HG03060 (cell line): ENCODE measurements around the gene REV1.
A peak's percentile ranks its signal among the peaks of the same experiment; 100 is the strongest.
"Not testable (repeated sequence)": the region's sequence is repeated elsewhere in the genome, so short reads cannot be mapped to it uniquely, and the experiment has no call there.

Experiments
- ATAC-seq: cut with Tn5 transposase; IDR thresholded peaks from one replicate; pipeline ENCODE4 v1.9.1; 2021; ENCODE audit warnings: low read depth, moderate number of reproducible peaks; ENCODE audit not compliant: unreplicated experiment

The REV1 gene

GRCh38 chr2:99489761-99490622, at the start of gene REV1:
REV1 (minus strand) TSS chr2:99490017; CDS start chr2:99464975, 25,042 bp downstream.
- ATAC-seq = peak; percentile 69

DNA sequence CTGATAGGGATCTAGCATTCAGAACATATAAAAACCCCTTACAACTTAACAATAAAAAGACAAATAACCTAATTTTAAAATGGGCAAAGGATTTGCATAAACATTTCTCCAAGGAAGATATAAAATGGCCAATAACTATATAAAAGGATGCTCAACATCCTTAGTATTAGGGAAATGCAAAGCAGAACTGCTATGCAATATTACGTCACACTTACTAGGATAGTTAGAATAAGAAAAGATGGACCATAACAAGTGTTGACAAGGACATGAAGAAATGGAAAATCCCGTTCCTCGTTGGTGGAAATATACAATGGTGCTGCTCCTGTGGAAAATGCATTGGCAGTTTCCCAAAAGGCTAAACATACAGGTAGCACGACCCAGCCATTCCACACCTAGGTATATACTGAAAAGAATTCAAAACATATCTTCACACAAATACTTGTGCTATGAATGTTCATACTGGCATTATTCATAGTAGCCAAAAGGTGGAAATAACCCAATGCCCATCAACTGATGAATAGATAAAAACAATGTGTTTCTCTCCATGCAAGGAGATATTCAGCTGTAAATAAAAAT, 48.2 kb upstream of the REV1 start:
- ATAC-seq = no peak

DNA sequence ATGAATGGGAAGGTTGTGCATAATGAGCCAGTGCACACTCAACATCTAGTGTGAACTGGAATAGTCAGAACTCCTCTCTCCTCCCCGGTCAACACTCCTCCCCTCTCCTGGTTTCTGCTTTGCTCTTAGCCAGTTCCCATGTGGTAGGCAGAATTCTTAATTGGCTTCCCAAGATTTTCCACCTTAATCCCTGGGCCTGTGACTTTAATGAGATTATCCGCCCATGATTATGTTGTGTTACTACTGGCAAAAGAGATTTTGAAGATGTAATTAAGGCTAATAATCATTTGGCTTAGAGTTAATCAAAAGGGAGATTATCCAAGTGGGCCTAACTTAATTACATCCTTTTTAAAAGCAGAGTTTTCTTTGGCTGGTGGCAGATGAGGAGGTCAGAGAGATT, 34.2 kb upstream of the REV1 start:
- ATAC-seq = no peak

DNA sequence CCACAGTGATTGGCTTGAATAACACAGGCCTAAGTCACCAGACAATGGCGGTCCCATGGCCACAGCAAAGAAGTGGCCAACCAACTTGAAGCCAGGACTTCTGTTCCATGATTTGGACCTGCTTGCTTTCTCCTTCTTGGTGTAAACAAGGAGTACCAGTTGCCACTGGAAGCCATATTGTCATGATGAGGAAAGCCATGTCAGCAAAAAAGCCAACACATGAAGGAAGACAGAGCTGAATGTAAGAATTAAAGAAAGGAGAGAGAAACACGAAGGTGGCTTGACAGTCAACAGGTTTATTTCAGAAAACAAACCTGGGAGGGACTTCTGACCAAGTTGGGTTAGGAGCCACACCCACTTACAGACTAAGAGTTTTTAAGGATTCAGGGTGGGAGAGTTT, 32.3 kb upstream of the REV1 start:
- no peak for ATAC-seq

GRCh38 chr2:99520813-99521212, 31.0 kb upstream of the REV1 start:
- ATAC-seq = no peak

DNA sequence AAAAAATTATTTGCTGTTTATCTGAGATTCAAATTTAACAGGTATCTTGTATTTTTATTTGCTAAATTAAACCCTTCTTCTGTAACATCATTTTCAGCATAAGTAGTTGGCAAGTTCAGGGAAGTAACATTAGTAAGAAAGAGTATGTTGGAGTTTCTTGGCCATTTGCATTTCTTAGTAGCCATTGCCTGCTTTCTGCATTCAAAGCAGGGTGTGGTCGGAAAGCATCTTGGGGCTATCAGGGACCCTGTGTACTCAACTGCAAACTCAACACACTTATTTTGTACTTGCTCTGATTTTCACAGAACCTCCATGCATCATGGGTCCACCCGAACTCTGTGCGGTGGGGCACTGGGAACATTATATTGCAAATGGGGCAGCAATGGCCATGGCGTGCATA, 30.4 kb upstream of the REV1 start:
- ATAC-seq = no peak

DNA sequence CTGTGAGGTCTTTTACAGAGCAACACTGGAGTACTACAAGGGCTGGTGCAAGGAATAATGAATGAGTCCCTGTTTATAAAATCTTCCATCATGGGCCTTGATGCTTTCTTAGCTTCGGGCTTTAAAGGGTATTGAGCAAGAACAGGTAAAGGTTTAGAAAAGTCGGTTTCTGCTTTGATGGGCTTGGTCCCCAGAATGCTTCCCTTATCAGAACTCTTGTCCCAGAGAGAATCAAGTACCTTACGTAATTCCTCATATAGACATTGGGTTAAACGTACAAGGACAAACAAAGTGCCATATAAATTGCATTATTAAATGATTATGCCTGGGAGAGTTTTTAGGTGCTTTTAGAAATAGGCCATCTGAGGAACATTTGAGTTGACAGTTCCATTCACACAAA, 24.5 kb upstream of the REV1 start:
- ATAC-seq = no peak

DNA sequence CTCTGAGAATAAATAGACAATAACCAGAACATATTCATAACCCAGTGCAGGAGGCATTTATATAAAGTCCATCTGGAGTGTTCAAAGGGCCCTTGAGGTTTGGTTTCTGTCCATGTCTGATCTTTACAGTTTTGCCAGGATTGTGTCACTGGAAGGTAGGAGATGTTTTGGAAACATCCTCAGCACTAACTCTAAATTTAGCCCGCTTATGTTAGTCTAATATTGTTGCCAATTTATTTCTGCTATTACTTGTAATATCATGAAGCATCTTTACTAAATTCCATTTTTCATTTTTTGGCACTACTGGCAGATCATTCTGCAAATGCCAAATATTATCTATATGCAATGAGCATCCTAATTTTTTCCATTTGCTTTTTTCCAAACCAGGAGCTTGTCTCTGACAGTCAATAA, 22.4 kb upstream of the REV1 start:
- ATAC-seq = no peak

DNA sequence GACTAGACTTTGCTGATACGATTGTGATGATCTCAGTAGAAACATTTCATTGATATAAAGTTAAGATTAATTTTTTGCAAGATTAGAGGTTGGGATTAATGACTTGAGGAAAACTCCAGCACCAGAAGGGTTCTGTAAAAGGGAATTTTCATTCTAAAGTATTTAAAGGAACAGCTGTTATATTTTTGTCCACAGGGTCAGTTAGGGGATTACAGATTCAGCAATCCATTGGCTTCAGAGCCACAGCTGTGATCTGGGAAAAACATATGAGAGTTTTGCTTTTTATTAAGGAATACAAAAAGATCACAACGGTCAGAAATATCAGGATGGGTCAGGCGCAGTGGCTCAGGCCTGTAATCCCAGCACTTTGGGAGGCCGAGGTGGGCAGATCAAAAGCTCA, 19.6 kb upstream of the REV1 start:
- no peak for ATAC-seq

DNA sequence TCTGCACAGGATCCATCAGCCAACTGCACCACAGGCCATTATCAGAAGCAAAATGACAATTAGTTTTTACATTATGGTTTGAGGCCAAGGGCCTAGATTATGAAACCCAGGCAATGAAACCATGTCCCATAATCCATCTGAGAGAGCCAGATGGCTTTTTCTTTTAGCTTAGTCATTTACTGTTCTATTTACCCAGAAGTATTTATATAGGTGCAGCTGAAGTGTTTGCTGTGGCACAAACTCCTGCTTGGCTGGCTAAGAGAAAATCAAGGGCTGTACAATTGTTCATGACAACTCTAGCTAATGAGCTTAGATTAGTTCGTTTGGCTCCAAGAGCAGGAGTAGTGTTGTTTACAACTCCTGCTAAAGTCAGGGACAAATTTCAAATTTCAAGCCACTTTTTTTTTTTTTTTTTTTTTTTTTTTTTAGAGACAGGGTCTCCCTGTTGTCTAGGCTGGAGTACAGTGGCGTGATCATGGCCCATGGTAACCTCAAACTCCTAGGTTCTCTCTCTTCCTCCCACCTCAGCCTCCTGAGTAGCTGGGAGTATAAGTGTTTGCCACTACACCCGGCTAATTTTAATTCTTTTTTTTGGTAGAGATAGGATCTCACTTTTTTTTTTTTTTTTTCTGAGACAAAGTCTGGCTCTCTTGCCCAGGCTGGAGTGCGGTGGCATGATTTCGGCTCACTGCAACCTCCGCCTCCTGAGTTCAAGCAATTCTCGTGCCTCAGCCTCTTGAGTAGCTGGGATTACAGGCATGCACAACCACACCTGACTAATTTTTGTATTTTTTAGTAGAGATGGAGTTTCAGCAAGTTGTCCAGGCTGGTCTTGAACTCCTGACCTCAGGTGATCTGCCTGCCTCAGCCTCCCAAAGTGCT, 18.4 kb upstream of the REV1 start:
- no peak for ATAC-seq

DNA sequence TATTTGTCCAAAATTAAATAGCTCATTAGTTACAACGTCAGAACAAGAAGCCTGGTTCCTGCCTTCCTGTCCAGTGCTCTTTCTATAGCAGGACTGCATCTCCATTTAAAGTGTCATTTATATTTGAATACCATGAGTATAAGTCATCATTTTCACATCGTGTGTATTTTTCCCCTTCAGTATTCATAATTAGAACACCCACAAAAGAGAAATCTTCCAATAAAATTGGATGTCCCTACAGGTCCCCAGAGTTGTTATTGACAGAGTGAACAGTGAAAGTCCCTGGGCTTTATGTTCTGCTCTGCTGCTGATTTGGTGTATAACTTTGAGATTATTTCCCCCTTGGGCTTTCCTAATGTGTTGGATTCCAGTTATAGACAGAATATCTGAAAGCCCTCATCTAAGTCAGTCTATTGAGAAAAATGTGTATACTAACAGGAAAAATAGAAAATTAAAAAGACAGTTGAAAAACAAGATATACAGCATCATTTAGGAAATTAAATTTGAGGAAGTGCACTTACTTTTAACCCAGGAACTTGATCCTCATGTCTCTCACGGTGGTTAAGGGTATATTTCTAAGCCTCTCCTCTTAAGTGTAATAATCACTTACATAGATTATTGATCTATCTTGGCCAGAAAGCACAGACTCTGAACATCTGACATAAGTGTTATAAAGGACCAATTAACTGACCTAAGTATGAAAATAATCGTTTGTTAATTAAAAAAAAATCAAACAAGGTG, 15.2 kb upstream of the REV1 start:
- no peak for ATAC-seq

DNA sequence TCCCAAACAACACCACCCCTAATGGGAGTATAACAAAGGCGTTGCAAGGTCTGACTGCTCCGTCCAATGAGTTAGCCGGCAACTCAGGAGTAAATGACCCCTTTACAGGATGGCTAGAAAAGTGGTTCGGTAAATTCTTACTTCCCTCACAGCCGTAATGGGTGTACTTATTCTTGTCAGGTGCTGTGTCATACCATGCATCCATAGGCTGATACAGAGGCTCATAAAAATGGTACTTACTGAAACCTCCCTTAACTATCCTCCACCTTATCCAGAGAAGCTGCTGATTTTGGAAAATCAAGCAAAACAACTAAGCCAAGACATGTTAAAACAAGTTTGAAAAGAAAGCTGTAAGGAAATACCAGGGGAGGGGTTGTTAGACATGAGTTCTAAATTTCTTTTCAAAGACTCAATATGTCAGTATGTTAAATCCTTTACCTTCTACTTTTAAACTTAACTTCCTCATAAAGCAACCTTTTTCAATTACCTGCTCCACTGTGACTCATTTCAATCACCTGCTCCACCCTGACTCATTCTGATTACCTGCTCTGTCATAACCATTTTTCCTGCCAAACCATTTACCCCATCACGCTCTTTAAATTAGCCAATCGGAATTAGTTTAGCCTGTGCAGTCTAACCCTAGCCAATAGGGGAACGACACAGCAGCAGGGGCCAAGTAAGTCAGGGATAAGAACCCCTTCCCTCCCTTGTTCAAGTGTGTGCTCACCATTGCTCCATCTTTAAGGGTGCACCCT, 14.0 kb upstream of the REV1 start:
- ATAC-seq = not testable (repeated sequence)

DNA sequence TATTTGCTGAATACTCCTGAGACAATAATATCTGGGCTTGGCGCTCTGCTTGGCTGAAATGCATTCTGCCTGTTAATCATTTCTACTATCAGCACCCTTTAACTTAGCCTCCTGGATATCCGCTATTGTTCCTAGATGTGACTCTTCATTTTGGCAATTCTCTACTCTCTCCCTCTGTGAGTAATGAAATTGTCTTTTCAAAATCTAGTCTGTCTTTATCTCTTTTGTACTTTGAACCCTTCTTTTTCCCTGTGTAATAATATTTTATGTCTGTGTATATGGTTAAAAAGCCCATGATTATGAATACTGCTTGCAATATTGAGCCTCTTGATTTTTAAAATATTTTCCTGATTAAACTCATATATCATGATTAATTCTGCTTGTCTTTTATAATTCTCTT, 6.2 kb upstream of the REV1 start:
- no peak for ATAC-seq

DNA sequence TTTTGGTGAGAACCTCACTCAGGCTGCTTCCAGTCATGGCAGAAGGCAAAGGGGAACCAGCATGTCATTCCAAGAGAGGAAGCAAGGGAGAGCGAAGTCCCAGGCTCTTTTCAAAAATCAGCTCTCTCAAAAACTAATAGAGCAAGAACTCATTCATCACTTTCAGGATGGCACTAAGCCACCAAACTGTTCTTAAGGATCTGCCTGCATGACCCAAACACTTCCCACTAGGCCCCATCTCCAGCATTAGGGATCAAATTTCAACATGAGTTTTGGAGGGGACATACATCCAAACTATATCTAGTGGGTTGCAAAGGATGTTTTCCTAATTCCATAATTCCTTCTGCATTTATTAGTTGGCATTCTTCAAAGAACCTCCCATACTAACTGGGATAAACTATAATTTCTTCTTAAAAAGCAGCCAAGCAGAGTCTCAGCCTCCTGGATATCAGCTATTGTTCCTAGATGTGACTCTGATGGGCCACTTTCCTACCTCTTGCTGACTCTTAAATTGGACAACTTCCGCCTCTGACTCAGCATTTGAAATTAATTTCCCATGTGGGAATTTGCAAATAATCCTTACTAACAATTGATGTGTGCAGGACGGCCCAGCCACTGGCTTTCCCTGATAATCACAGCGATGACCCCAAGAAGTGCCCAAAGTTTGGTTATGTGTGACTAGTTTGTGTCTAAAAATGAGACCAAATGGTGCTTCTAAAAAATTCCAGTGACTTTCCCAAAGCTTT, 5.5 kb upstream of the REV1 start:
- ATAC-seq = no peak

GRCh38 chr2:99492721-99493120, 2.9 kb upstream of the REV1 start:
- ATAC-seq = no peak

DNA sequence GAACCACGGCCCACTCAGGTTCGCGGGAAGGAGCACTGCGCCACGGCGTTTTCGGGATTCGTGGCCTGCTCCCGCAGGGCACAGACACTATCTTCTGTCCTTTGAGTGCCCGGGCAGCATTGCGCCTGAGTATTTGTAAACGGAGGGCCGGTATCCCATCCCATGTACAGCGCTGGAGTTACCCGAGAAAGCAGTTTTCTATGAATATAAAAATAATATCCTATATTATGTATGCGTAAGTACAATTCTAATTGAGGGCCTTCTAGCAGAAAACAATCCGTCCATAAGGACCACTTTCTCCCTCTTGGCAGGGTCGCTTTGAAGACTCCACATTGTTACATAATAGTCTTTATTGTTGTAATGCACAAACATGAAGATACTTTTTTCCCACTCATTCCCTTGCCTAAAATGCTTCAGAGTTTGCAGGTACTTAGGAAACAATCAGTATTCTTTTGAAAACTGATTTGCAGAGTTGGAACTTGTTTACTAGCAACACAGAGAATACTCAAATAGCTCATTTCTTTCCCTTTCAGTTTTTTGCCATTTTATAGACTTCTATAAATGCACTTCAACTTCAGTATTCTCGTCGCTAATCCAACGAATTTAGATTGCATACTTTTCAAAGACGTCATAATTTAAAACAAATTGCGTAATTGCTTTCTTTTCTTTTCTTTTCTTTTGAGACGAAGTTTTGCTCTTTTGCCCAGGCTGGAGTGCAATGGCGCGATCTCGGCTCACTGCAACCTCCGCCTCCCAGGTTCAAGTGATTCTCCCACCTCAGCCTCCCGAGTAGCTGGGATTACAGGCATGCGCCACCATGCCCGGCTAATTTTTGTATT, 1.0 kb upstream of the REV1 start:
- no peak for ATAC-seq

DNA sequence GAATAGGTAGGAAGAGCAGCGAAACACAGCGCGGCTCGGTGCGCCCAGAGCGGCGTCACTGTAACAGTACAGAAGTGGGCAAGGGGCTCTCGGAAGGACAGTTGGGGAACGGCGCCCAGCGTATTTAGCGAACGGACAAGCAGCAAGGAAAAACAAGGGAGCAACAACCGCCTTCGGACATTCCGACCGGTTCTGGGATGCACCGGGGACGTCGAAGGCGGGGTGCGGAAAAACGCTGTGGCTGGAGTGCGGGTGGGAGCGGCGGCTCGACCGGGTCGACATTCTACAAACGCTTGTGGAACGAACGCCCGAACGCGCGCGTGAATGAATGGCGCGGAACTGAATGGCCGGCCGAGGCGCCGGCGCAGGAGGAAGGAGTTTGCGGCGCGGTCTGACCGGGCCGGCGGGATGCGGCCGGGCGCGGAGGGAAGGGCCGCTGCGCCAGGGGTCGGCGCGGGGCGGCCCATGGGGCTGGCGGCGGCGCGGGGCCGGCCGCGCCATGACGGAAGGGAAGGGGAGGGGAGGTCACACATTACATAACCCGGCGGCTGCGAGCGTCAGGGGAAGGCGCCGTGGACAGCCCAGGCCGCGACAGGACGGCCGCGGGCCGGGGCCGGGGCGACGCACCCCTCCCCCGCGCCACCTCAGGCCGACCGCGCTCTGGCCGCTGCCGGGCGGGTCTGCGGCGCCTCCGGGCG, 605 bp downstream of the REV1 start:
- ATAC-seq = no peak
